NCI-H82 (cell line): ENCODE data around the gene KRTCAP2.
"Not testable (repeated sequence)": the region's sequence is repeated elsewhere in the genome, so short reads cannot be mapped to it uniquely, and the experiment has no call there.

Experiments used
- DNase-seq: peaks from one replicate; lab custom pipeline; 2025; lab: John Stamatoyannopoulos, UW

The KRTCAP2 gene

GRCh38 chr1:155172732-155173477, at the start of gene KRTCAP2:
Gene KRTCAP2 (minus strand): TSS chr1:155173304. CDS start chr1:155173224, 80 bp downstream.
- peak; percentile 99 for DNase-seq

DNA sequence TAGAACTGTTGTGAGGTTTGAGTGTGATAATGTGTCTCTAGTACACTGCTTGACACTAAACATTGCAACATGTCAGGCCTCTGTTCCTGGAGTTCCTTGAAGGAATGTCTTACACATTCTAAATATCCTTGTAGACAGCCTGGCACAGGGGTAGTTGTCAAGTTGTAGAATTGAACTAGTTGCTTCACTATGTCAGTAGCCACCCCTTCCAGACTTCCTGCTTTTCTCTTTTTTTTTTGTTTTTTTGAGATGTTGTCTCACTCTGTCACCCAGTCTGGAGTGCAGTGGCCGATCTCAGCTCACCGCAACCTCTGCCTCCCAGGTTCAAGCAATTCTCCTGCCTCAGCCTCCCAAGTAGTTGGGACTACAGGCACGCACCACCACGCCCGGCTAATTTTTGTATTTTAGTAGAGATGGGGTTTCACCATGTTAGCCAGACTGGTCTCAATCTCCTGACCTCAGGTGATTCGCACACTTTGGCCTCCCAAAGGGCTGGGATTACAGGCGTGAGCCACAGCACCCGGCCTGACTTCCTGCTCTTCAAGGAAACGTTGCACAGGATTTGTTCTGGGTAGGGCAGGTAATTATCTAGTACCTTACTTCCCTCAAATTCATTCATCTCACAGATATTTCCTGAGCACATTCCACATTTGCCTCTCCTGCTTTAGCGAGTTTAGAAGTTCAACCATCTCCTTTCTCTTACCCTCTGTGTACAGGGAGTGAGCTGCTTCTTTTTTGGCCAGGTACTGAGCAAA, 47.3 kb upstream of the KRTCAP2 start:
- not testable (repeated sequence) for DNase-seq

GRCh38 chr1:155219592-155220031, 46.5 kb upstream of the KRTCAP2 start:
- peak; percentile 59 for DNase-seq

- peak; percentile 89 for DNase-seq
Observed at GRCh38 chr1:155218854-155219591, 45.9 kb upstream of the KRTCAP2 start.

GRCh38 chr1:155214702-155215101, 41.6 kb upstream of the KRTCAP2 start:
- DNase-seq, result not testable (repeated sequence)

- not testable (repeated sequence) for DNase-seq
Observed at GRCh38 chr1:155212051-155212440, 38.9 kb upstream of the KRTCAP2 start.

DNA sequence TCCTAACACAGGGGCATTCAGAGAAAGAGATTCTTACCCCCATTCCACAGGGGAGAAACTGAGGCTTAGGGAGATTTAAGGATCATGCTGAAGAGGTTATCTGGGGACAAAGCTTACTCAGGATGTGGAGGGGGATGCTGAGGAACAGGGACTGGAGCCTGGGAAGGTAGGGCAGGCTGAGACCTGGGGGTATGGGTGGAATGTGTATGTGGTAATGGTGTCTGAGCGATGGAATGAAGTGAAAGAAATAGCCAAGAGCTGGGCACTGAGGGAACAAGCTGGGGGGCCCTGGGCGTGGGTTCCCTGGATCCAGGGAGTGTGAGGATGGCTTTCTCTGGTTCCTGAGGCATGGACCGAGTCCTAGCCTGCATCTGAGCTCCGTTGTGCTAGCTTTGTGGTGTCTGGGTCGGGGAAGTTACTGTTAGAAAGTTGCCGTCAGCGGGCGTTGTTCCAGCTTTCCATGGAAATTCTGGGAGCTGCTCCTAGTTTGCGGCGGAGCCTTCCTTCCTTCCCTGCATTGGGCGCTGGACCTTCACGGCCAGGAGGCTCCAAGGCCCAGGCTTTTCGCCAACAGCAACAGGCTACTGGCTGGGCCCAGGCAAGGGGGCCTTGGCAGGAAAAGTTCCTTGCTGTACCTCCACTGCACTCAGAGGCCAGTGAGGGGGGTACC, 38.4 kb upstream of the KRTCAP2 start:
- DNase-seq, result not testable (repeated sequence)

GRCh38 chr1:155210314-155211104, 37.4 kb upstream of the KRTCAP2 start:
- DNase-seq, result no peak

DNA sequence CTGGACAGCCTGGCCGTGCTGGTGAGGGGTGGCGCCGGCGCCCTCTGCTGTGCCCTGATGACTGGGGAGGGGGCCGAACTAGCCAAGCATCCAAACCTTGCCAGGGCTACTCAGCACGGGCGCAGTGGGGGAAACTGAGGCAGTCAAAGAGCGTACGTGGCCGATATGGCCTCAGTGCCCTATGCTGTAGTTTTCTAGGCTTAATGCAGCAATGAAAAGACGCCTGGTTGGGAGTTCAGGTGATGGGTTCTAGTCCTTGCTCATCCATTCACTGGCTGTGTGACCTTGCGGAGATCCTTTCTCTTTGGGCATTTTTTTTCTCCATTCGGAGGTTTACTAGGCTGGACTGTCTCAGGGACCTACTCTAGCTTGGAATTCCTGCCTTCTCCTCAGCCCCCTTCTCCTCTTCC, 36.2 kb upstream of the KRTCAP2 start:
- no peak for DNase-seq

- DNase-seq, result peak; percentile 94
Observed at GRCh38 chr1:155208541-155209311, 35.6 kb upstream of the KRTCAP2 start, which contains the start of gene MTX1. Gene MTX1 (plus strand): TSS chr1:155208695. CDS start chr1:155208805, 110 bp downstream.

DNA sequence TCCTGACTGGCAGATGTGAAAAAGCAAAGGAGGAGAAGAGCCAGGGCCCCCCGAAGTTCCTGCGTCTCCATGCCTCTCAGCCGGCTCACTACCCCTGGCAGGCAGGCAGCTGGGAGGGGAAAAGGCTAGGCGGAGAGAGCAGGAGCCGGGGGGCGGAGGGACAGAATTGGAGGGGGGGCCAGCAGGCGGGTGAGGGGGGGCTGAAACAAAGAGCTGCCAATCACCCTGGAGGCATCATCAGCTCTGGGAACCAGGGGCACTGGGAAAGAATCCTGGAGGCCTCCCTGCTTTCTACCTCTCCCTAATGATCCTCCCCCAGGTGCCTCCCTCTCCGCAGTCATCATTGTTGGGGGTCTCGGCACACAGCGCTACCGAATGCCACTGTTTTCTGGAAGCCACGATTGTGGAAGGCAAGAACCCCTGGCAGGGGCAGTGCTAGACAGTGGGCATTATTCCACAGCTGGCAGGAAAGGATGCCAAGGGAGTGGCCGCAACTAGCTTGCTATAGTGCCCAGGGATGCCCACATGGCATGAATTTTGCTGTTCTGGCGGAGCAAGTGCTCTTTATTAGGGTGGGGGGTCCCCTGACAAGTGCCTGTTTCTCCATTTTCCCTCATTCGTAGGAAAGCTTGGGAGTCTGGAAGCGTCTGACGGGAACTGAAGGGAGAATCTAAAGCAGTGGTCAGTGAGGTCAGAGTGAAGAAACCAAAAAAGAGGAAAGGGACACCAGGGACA, 34.9 kb upstream of the KRTCAP2 start, which contains the start of gene THBS3:
THBS3 (minus strand) TSS at position 92 of the 735 bp plus-strand sequence; CDS start at position 71, 21 bp downstream.
- peak; percentile 92 for DNase-seq

DNA sequence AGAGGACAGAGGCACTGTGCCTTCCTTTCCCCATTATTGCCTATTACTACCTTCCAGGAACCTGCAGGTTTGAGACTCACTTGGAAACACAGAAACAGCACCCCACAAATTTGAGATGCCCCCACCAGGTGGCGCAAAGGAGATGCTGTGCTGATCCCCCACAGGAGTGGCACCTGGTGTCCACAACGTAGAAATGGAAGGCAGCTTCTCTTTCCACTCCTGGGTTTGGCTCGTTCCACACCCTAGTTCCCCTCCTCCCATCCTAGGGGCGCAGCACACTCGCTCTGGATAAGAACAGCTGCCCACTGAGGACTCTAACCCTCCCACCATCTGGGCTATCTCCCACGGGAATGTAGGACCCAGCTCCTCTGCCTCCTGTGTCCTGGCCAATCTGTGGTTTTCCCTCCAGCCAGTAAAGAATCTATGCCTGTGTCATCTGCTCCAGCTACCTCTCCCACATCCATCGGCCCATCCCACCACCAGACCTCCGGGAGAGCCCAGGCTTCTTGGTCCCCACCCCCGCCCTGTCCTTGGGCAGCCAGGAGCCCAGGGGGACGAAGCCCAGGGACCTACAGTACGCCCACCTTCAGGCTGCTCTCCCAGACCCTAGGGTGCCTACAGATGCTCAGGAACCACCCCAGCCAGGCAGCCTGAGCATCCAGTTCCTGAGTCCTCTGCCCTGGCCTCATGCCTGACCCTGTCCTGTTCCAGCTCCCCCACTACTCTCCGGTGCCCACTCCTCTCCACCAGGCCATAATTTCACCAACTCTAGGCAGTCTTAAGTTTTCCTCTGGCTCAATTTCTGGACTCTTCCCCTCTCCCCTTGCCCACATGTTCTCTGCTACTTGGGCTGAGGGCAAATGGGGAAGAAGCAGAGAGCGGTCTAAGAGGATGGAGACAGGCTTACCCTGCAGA, 34.0 kb upstream of the KRTCAP2 start:
- peak; percentile 97 for DNase-seq

DNA sequence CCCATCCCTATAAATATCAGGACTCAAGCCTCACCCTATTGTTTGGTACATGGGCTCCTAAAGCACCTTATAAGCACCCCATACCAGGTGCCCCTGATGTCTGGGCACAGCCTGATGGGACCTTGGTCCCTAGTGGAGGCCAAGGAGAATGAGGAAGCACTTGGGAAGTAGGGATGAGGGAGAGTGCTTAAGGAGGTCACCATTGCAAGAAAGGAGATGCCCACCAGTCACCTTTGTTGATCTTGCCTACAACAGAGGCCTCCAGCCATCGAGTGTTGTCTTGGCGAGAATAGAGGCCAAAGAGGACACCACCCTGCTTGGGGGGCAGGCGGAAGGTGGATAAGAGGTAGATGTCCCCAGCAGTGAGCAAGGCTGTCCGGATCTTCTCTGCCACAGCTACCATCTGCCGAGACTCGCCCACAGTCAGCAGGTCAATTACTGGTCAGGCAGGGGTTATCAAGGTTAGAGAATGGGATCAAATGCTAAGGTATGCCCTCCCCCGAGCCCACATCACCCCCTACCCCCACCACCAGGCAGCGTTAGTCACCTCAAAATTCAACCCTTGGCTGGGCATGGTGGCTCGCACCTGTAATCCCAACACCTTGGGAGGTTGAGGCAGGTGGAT, 33.0 kb upstream of the KRTCAP2 start:
- DNase-seq, result no peak

- no peak for DNase-seq
Observed at GRCh38 chr1:155205035-155205434, 31.9 kb upstream of the KRTCAP2 start.

GRCh38 chr1:155202731-155203515, 29.8 kb upstream of the KRTCAP2 start:
- no peak for DNase-seq

DNA sequence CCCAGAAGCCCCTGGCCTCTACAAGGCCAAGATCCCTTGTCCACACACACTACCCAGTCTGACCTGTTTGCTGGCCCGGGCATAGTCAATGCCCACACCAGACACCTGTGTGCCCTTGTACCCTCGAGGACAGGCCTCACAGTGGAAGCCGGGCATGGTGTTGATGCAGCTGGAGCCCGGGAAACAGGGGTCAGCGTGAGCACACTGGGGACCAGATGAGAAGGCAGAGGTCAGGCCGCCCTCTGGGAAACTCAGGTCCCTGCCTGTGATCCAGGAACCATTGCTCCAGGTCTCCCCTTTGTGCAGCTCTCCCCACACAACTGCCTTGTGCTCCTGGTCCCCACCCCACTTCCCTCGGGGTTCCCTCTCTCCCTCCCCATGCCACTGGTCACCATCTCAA, 29.1 kb upstream of the KRTCAP2 start:
- DNase-seq, result no peak

DNA sequence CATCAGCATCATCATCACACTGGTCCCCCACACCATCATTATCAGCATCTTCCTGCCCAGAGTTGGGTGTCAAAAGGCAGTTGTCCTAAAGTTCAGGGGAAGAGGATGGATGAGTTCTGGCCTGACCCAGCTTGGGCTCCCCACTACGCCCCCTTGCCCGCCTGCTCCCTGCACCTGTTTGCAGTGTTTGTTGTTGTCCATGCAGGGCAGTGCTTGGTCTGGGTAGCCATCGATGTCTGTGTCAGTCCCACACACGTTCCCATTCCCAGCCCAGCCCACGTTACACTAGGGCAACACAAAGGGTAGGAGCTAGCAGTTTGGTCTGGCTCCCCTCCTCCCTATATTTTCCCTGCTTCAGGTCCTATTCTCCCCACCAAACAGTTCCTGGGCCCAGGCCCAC, 27.8 kb upstream of the KRTCAP2 start:
- DNase-seq, result no peak
